DMS53 treated with DMSO at 0.1 percent for 48 hours (cell line): ENCODE results near the gene LPAR1.

Experiments used
- DNase-seq: peaks from one replicate; lab custom pipeline; 2025; ENCODE audit not compliant: unreplicated experiment; lab: John Stamatoyannopoulos, UW

LPAR1 gene

GRCh38 chr9:111037708-111038330, 451 bp downstream of the LPAR1 start:
- no peak for DNase-seq

- DNase-seq, result no peak
These were observed 938 bp downstream of the LPAR1 start for GRCh38 chr9:111037356-111037707.

GRCh38 chr9:111036946-111037345, 1.3 kb downstream of the LPAR1 start:
- DNase-seq, result no peak

GRCh38 chr9:111036429-111036789, 1.9 kb downstream of the LPAR1 start:
- DNase-seq, result peak; percentile 23

GRCh38 chr9:111035543-111036428, 2.5 kb downstream of the LPAR1 start:
- DNase-seq, result no peak

- no peak for DNase-seq
These were observed 3.3 kb downstream of the LPAR1 start for GRCh38 chr9:111034898-111035539.

- no peak for DNase-seq
These were observed 3.9 kb downstream of the LPAR1 start for GRCh38 chr9:111034170-111034897.

GRCh38 chr9:111030492-111030891, 7.8 kb downstream of the LPAR1 start:
- DNase-seq, result no peak

GRCh38 chr9:111029260-111029659, 9.0 kb downstream of the LPAR1 start:
- DNase-seq, result no peak

GRCh38 chr9:111027798-111028197, 10.5 kb downstream of the LPAR1 start:
- DNase-seq, result no peak

- DNase-seq, result no peak
These were observed 15.1 kb downstream of the LPAR1 start for GRCh38 chr9:111023128-111023527.

- no peak for DNase-seq
These were observed 17.7 kb downstream of the LPAR1 start for GRCh38 chr9:111020594-111020993.

- no peak for DNase-seq
These were observed 21.7 kb downstream of the LPAR1 start for GRCh38 chr9:111016426-111017045.

- DNase-seq, result no peak
These were observed 22.3 kb downstream of the LPAR1 start for GRCh38 chr9:111016016-111016415.

- DNase-seq, result no peak
These were observed 24.6 kb downstream of the LPAR1 start for GRCh38 chr9:111013707-111014106.

- DNase-seq, result no peak
These were observed 25.0 kb downstream of the LPAR1 start for GRCh38 chr9:111013250-111013649.

GRCh38 chr9:111008158-111009075, 29.9 kb downstream of the LPAR1 start:
- no peak for DNase-seq

- DNase-seq, result no peak
These were observed 32.4 kb downstream of the LPAR1 start for GRCh38 chr9:111005746-111006470.

GRCh38 chr9:111004936-111005335, 33.3 kb downstream of the LPAR1 start:
- no peak for DNase-seq
